HG02943 (cell line): ENCODE results near the gene POU3F2.
A peak's percentile ranks its signal among the peaks of the same experiment; 100 is the strongest.

Experiments
- ATAC-seq: cut with Tn5 transposase; IDR thresholded peaks from one replicate; pipeline ENCODE4 v1.9.1; 2021; ENCODE audit warnings: mild to moderate bottlenecking, low read depth, moderate library complexity; ENCODE audit not compliant: unreplicated experiment

POU3F2 gene

DNA sequence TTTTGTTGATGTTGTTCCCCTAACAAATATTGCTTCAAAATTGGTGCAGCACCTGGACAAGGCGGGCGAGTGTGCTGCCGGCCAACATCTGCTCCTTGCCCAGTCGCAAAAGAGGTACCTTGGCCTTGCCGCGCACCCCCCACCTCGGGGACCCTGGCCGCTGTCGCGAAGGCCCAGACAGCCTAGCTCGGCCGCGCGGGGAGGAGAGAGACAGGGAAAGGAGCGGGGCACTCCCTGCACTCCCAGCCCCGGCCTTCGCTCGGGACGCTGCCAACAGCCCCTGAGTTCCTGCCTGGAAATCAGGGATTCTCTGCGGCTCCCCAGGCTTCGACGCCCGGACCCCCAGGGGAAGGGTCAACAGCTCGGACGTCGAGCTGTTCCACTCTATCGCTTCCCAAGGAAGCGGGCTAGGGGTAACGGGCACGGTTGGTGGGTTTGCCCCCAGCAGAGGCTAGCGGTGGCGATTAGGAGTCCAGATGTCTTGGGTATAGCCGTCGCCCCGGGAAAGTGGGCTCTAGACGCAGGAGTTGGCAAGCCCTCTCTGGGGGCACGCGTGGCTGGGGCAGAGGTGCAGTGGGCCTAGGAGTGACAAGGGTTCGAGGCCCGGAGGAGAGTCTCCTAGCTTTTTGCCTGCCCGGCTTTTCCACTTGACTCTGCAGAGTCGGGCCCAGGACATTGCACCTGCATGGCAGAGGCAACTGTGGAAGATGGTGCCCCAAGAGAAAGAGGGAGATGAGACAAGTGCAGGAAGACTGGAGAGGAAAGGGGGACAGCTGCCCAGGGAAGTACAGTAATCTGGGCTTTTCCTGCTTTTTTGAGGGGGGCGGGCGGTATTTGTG lies 8.2 kb downstream of the POU3F2 start:
- ATAC-seq, result no peak

DNA sequence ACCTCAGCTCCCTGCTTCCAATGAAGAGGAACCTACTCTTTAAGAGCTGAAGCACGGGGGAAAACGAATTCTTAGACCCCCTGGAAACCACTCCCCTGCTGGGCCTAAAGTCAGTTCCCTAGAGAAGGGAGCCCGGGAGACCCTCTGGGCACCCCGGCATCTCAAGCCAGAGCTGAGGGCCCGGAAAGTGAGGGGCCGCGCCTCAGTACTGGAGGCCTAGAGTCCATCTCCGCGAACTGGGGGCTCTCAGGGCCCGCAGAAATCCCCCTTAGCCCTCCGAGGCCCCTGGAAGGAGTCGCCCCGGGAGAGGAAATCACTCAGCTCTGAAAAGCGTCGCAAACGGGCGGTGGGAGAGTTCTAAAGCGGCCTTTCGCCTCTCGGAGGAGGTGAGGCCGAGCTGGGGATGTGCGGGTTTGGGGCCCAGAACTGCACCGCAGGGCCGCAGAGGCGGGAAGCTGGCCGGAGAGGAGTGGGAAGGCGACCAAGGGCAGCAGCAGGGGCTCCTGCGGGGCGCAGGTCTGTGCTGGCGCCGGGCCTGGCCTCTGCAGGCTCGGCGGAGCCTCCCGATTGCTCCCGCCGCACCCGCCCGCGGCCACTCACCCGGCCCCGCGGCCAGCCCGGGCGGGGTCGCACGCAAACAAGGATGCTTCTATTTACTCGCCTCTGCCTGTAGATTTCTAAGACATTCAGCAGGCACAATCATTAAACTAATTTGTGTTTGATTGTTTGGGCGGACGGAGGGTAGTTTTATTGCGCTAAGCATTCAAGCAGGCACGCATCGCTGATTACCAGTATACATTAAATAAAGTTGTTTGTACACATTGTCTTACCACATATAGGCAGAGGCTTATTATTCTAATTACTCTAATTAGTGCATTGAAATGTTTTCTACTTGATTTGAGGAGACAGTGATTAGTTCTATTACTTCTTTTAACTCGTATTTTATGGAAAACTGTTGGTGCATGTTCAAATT lies 9.2 kb downstream of the POU3F2 start:
- ATAC-seq, result no peak

DNA sequence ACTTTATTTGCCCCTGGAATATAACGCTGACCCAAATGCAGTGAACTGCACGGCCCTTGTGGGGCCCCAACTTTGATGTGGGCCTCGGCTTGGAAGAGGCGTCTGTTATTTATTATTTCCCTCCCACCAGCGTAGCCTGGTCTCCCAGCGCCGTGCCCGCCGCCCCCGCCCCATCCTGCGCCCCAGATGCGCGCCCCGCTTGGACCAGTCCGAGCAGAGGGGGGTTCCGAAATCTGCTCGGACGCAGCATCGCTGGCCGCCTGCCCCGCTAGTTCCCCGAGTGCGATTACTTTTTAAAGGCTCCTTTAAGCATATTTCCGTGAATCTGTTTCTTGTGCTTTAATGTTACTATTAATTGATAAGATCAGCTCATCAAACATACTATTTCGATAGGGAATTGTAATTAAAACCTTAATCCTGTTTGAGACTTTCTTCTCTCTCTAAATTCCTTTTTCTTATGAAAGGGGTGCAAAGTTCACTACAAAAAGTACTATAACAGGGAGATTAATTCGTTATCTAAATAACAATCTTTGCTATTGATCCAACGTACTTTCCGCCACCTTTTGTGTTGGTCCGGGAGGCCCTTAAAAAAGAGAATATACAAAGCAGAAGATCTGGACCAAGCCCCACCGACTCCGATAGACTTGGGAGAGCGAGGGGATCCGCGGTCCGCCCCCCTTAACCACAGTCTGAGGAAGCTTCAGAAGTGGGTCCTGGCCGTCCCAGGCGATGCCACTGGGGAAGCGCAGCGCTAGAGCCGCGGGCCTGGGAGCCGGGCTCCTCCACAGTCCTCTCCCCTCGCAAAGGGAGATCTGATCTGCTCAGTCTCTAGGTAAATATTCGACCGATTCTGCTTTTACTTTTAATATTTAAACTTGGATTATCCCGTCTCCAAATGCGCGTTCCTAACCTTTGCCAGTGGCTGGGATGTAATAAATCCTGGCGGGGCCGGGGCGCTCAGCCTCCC lies 10.2 kb downstream of the POU3F2 start:
- ATAC-seq, result no peak

DNA sequence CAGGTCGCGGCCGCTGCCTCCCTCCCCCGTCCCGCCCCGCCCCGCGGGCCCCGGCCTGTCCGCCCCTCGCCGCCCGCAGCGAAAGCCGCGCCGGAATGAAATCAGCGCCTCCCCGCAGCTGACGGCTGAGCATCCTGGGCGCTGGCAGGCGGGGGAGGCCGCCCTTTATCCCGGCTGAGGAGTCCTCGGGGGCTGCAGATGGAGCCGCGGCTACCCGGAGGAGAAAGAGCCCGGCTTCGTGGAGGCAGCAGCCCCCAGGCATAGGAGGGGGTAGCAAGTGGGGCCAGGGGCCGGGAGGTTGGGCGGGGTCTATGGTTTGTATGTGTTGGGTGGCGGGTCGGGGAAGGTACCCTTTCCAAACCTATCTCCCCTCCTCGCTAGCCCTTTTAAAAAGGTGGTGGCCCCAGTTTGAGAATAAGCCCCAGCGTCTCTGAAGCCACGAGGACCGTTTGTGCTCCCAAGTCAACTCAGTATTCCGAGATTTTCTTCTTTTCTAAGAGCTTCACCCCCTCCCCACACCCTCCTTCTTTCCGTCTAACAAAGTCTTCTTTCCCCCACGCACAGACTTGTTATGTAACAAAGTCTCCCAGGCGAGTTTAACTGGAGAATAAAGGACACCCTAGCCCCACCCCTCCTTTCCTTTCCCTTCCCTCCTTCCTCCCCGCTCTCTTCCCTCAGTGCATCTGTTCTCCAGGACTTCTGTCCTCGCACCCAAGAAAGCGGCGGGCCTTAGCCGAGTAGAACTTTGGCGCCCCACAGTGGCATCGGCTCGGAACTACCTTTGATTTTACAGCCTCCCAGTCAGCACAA lies 11.0 kb downstream of the POU3F2 start:
- ATAC-seq, result peak; percentile 49

DNA sequence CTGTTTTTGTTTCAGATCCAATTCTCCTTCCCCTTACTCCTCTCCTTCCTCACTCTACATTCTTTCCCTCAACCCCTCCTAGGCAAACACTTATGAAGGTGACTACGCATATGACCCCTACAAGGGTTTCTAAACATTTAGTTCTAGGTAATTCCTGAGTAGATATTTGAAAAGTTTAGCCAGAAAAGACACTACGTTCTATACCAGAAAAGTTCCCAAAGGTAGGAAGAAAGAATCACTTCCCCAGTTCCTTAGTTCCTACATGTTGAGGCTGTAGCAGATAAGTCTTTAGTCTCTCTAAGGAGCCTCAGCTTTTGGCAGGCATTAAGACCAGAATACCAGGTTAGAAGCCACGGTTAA lies 11.6 kb downstream of the POU3F2 start:
- ATAC-seq, result no peak

DNA sequence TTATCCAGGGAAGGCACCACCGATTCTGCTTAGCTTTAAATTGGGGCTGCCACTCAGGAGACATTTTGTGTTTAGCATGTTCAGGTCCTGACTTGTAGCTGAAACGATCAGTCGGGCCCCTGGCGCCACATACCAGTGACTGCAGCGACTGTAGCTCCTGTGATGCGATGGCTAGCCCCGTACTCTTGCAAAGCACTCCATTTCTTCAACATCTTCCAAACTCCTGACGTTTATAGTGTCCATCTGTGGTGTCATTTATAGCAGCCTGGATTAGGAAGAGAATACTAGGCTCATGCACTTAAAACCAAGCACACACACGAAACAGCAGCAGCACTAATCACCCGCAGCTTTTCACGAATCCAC lies 13.0 kb downstream of the POU3F2 start:
- ATAC-seq, result no peak

DNA sequence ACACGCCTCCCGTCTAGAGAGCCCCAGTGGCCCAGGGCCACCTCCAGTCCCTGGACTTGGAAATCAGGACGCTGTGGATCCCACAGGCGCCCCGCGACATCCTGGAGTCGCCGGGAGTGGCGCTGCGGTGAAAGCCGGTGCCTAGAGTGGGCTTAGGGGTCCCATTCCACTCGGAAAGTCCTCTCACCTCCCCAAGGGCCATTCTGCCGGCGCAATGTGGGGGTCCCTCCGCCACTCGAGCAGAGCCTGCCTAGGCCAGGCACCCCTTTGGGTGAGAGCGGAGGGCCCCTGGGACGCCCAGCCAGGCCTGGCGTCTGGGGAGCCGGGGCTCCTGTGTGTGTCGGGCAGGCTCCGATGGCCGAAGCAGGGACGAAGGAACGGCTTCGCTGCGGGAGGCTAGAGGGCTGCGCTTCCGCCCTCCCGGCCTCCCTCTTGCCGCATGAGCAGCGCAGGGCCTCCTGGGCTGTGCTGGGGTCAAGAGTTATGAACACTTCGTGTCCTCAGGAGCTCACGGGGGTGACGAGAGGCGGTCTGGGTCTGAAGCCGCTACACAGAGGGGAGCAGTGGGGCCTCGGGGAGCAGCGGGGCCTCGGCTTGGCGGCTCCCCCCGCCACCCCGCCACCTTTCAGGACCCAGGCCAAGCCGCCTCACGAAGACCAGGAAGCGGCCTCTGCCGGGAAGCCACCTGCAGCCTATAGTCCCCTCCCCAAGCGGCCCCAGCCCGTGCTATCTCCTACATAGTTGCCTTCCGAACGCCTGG lies 13.6 kb downstream of the POU3F2 start:
- peak; percentile 43 for ATAC-seq

DNA sequence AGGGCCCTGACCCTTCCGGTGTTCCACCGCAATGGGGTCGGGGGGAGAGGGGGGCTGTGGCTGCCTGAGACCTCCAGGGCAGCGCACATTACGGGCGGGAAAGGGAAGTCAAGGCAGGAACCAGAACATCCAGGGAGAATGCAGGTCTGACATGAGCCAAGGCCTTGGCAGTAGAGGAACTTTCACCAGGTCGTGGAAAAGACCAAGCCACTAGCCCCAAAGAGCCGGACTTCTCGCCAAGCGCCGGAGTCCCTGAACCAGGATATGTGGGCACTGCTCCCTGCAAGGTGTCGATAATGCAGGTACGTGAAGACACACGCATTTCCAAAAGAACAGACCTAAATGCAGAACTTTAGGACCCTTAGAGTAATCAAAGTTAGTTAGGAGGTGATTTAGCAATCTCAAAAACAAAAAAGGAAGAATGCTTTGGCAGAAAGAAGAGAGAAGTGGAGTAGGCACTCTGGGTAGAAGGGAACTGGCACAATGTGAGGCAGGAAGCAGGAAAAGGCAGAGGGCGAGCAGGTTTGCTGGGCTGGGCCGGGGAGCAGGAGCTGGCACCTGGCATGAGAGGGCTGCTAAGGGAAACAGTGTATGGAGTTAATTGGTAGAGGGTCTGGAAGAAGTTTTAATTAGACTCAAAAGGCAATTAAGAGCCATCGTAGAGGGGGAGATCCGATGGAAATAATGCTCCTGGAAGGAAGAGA lies 14.3 kb downstream of the POU3F2 start:
- ATAC-seq, result no peak

DNA sequence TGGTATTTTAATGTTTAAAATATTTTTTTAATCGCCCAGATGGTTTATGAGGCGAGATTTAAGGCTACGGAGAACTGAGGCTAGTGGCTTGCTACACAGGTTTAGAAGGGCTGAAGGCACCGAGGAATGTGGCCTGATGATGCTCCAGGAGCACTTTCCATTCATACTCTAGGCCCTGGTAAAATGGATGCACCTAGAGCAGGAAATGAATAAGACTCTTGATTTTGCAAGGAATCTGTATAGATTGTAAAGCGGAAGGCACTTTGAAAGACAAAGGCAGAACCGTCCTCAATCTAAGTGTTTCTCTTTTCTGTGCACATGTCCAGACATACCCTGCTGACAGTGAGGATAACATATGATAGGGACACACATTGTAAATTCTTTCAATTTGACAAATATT lies 30.1 kb downstream of the POU3F2 start:
- no peak for ATAC-seq

DNA sequence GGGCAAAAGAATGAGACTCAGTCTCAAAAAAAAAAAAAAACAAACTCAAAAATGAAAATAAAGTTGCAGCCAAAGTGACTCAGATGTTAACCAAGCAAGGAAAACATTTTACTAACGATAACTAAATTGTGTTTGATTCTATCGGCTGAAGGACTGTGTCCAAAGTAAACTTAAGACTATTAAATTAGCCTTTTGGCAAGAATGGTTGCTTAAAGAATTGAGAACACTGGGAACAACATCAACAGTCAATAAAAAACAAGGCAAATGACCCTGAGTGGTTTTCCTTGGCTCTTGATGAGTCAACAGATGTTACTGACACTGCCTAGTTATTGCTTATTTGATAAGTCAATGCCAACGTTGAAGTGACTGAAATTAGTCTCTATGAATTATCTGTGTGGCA lies 36.7 kb downstream of the POU3F2 start:
- no peak for ATAC-seq

DNA sequence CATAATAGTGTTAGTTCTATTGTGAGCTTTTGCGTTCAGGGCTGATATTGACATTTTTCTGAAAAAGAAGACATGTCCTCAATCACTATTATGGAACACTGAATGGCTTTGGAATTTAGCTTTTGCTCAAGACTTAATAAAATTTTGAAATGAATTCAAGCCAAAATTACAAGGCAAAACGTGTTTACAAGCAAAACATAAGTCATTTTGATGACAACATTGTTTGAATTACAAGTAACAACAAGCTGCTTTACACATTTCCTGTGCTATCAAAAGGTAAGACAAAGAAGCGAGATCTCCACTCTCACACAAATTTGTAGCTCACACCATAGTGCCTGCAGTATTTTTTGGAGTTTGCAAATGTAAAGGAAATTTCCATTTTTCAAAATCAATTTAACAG lies 37.4 kb downstream of the POU3F2 start:
- ATAC-seq, result no peak

DNA sequence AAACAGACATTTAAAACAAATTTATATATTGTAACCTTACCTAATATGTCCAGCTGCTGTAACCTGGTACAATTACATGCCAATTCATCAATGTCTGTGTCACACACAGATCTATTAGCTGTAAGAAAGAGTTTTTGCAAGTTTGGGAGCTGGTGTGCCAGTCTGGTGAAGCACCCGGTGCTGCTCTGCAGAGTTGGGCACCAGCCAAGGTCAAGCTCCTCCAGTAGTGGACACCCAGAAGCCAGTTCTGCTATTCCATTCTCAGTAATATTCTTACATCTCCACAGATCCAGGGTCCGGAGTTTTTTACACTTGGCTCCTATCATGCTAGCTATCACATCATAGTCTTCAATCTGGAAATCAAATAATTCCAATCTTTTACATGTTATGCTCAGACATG lies 41.0 kb downstream of the POU3F2 start:
- no peak for ATAC-seq

DNA sequence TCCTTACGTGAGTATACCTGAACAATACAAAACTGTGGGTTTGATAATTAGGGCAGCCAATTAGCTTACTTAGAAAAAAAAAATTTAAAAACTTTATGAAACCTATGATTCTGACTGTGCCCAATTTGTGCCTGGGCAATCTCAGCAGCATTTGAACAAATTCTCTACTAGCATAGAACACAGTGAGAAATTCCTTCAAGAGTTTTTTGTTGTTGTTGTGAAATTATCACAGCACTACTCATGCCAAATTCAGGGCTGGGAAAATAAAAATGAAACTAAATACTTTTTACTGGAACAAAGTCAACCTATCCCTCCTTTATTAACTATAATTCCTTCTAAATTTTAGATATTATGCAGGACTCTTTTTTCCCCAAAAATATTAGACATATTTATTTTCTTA lies 42.9 kb downstream of the POU3F2 start:
- no peak for ATAC-seq

DNA sequence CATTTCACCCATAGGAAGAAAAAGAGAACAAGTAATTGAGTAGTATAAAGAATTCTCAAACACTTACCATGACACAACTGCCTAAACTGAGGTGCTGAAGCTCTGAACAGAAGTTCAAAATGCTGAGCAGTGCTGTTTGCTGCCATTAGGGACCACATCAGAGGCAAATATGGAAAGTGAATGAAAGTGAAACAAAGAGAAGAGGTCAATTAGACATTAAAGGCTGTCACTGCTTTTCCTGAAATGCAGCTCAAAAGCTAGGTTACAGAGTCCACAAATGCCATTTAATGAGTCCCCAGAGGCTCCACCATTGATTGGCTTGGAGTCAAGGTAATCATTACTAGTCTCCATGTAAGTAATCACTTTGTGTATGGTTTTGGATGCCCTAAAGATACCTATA lies 46.1 kb downstream of the POU3F2 start:
- ATAC-seq, result peak; percentile 96

DNA sequence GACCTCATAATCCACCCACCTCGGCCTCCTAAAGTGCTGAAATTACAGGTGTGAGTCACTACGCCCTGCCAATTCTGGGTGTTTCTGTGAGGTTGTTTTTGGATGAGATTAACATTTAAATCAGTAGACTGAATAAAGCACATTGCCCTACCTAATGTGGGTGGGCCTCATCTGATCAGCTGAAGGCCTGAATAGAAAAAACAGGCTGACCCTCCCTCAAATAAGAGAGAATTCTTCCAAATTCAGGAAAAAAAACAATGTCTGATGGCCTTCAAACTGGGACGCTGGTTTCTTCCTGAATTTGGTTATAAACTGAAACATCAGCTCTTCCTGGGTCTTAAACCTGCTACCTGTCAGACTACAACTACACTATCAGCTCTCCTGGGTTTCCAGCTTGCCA lies 51.0 kb downstream of the POU3F2 start:
- ATAC-seq, result no peak

DNA sequence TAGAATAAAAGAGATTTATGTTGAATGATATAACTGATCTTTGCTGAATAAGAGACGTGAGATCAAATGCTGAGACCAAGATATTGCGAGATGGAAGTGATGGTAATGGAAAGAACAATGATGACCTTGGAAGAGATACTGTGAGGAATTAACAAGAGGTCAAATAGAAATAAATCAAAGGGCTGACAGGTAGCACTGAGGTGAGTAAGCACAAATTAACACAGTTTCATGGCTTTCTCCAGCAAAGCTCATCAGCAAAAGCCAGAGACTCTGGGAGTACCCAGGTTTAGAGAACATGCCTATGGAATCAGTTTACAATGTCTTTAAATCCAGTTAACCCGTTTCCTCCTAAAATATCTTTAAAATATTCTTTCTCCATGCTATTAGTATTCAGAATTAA lies 53.3 kb downstream of the POU3F2 start:
- no peak for ATAC-seq
